GM18951 (cell line): ENCODE results near the gene PTPRM.

Experiments
- POLR2A ChIP-seq: IDR thresholded peaks from 4 replicates; pipeline ENCODE4 v1.6.1; 2011; ENCODE audit warnings: mild to moderate bottlenecking; ENCODE audit not compliant: insufficient read length, insufficient read depth; ENCODE audit errors: extremely low read depth
- in situ Hi-C: fragments of 300-500 bp; cut with MboI; formaldehyde crosslinking; loops from one replicate; pipeline ENCODE4 v1.12.0; 2022; ENCODE audit warnings: low sequenced_read_pairs, mixed read lengths, inconsistent platforms; ENCODE audit not compliant: unreplicated experiment

PTPRM gene

DNA sequence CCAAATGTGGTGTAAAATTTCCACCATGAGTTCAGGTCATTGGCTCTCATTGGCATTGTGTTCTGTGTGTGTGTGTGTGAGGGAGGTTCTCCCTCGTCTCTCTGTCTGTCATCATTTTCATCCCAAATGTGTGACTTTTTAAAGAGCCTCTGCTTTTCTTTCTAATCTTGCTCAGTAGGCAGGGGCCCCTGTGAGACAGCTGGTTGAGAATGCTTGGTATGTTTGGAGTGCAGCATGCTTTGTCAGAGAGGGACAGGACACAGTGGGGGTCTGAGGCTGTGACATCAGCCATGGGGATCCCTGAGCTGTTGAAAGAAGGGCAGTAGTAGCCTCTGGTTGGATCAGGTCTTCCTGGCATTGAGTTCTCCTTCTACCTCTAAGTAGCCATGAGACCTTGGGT, 10.6 kb downstream of the PTPRM start:
- in situ Hi-C loops, result no loop called here
- no peak for TF ChIP-seq POLR2A

DNA sequence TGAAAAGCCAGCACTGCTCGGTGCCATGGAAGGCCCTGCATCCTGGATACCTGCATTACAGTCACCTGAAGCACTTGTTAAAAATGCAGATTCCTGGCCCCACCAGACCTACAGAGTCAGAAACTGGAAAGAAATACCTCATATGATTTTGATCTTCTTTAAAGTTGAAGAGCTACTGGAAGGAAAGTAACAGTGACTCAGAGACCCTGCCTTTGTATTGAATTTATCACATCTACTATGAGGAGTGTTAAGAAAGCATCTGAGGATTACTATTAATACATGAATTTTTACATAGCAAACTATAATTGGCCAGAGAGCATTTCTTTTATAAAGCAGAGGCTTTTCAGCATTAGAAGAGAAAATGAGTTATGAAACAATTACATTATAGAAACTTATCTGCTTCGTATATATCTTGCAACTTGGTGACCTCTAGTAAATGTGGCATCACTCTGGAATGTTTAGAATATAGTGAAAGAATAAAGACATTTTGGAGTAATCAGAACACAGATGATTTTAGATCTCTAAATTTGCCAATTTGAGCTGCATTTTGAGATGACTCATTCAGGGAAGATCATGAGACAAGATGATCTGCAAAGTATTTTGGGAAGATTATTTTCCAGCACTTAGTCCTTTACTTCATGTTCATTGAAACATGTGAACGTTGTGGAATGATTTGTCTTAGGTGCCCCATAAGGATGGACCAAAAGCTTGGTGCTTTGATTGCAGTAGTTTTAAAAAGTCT, 12.2 kb downstream of the PTPRM start:
- in situ Hi-C loops, result no loop called here
- no peak for TF ChIP-seq POLR2A

DNA sequence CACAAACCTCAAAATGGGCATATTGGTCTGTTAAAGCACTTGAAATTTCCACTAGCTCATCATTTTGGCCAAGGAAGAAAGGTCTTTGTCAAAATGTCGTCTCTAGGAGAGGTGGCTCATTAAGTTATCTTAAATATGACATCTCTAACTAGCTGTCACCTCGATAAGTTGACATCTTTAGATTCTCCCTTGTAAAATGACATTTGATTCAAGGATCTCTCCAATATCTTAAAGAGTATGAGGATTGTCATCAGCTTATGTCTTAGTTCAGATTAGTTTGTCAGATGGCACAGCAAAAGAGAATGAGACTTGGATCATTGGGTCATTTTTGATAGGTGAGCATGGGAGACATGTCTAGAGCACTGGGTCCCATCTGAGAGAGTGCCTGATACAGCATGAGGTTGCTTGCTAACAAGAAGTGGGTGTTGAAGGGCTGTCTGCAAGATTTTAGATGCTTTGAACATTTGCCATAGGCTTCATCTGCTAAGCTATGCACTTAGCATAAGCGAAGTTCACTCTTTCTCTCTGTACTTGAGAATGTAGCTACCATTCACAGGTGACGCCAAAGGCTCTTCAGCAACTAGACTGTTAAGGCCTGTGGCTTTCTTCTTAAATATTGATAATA, 12.9 kb downstream of the PTPRM start:
- in situ Hi-C loops, result no loop called here
- no peak for TF ChIP-seq POLR2A

DNA sequence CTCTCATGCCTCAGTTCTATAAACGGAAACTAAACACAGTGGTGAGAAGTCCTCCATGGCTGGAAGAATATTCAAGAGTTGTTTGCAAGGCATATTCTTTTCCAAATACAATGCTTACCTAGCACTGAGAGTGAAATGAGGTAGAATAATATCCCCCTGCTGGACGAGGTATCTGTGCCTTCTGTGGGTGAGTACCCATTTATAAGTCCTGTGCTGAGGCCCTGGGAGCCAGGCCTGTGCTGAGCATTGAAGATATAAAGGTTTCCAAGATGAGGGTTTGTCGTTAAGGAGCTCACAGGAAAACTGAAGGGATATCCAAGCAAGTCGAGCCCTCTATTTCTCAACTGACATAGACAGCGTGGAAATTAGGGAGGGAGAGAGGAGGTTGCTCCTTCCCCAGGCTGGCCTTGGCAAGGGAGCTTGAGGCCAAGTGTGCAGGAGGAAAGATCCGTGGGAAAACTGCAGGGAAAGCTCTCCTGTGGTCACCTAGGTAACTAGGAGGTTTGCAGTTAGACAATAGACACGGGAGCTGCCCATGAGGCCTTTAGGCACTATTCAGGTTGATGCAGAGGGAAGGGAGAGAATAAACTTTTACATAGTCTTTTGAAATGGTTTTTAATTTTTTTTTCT, 17.6 kb downstream of the PTPRM start:
- in situ Hi-C loops, result no loop called here
- no peak for TF ChIP-seq POLR2A

DNA sequence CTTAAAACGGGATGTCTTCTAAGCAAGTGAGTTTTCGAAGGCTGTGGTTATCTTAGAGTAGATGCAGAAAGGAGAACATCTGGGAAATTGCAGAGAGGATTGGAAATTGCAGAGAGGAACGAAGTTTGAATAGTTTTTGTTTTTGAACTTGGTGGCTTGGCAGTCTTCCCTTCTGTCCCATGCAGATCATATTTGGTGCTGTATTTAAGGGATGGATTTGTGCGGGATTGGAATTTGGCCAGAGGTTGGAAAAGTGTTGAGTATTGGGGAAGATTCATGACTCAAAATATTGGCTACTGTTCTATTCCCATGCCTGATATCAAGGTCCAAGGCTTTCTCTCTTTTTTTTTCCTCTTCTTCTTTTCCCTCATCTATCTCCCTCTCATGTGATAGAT, 18.2 kb downstream of the PTPRM start:
- TF ChIP-seq POLR2A, result no peak
- in situ Hi-C loops, result no loop called here

GRCh38 chr18:7586379-7586778, 19.3 kb downstream of the PTPRM start:
- in situ Hi-C loops, result no loop called here

DNA sequence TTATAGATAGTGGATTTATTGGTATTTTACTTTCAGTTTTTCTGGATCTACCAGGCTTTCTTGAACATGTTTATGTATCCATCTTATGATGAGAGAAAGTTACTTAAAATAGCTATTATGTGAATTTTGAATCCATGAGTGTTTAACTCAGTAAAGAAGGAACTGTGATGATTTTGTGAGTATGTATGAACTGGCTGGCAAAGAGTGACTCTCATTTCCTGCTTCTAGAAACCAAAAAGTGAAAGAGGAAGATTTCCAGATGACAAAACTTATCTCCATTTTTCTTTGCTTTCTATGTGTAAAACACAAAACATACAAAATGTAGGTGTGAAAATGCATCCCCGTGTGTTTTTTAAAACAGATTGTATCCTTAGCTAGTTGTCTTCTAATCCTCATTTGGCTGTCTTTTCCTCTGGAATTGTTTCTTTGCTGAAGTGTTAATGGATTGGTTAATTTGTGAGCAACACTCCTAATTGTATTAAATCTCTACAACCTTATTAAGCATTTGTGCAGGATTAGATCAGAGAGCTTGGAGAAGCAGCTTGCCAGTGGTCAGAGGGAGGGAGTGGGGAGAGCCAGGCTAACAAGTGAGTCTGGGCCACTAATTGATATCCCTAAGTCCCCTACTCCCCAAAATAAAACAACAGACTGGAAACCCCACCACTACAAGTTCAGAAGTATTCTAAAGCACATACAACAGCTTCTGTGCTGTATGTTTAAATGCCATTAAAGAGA, 23.9 kb downstream of the PTPRM start:
- TF ChIP-seq POLR2A, result no peak
- in situ Hi-C loops, result no loop called here

More at GRCh38 chr18:7586379-7586778, 19.3 kb downstream of the PTPRM start:
- TF ChIP-seq POLR2A, result no peak

GRCh38 chr18:7592305-7593071, 25.4 kb downstream of the PTPRM start:
- in situ Hi-C loops, result no loop called here
- no peak for TF ChIP-seq POLR2A

DNA sequence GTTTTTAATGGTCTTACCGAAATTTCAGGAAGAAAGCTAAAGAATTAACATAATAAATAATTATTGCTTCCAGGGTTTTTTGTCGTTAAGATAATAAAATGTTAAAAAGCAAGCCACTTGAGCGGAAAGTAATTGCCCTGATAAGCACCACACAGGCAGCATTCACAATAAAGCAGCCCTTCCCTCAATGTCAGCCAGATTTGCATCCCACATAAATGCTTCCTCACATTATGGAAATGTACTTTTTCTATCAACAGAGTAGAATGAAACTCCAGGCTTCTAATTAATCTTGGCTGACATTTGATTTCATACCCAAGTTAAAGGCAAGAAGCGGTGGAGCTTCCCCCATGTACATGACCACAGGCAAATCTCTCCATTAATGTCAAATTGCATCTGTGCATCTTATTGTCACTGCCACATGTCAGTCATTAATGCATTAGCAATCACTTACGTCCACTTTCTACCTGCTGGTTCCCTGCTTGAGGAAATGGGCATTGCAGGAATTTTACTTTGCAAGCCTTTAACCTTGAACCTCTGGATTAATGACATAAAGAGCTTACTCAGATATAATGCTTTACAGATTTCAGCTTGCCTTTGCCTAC, 26.2 kb downstream of the PTPRM start:
- no peak for TF ChIP-seq POLR2A
- in situ Hi-C loops, result no loop called here

- in situ Hi-C loops, result no loop called here
- TF ChIP-seq POLR2A, result no peak
Observed at GRCh38 chr18:7596147-7596546, 29.0 kb downstream of the PTPRM start.

GRCh38 chr18:7597500-7597899, 30.4 kb downstream of the PTPRM start:
- TF ChIP-seq POLR2A, result no peak
- in situ Hi-C loops, result no loop called here
